Activated CD4-positive, alpha-beta T cell treated with anti-CD3 and anti-CD28 coated beads, Interleukin-2, amount 10 ng/mL, durations not matched to agents 24 days and 14 days (primary cell): ENCODE data around the gene DNAI2. TPM values are rescaled to one million over a fixed set of nuclear protein-coding genes. Genes with fewer than 3 reads are reported as not detected.

ENCODE experiments used
- DNase-seq: peaks from one replicate; pipeline ENCODE4 v3.0.0; 2022
- H3K27ac Mint-ChIP-seq: one replicate; pipeline ENCODE4 v1.8.0; 2022; ENCODE audit warnings: mild to moderate bottlenecking, mixed read lengths
- H3K27me3 Mint-ChIP-seq: one replicate; pipeline ENCODE4 v1.8.0; 2022; ENCODE audit warnings: mixed read lengths
- H3K36me3 Mint-ChIP-seq: one replicate; pipeline ENCODE4 v1.8.0; 2022; ENCODE audit warnings: low read depth, mild to moderate bottlenecking, mixed read lengths
- H3K4me1 Mint-ChIP-seq: one replicate; pipeline ENCODE4 v1.8.0; 2021; ENCODE audit warnings: mixed read lengths
- H3K4me3 Mint-ChIP-seq: one replicate; pipeline ENCODE4 v1.8.0; 2022; ENCODE audit warnings: mild to moderate bottlenecking, moderate library complexity, mixed read lengths
- H3K9me3 Mint-ChIP-seq: one replicate; pipeline ENCODE4 v1.8.0; 2021; ENCODE audit warnings: mixed read lengths
- intact Hi-C: fragments of 100-400 bp; cut with micrococcal nuclease; formaldehyde crosslinking; loops from one replicate; pipeline ENCODE4 v1.15.1; 2023
- total RNA-seq: library from RNA; stranded (reverse); gene quantifications from 2 replicates; pipeline ENCODE4 v1.2.3, GENCODE V29; 2022

Gene DNAI2, protein sequence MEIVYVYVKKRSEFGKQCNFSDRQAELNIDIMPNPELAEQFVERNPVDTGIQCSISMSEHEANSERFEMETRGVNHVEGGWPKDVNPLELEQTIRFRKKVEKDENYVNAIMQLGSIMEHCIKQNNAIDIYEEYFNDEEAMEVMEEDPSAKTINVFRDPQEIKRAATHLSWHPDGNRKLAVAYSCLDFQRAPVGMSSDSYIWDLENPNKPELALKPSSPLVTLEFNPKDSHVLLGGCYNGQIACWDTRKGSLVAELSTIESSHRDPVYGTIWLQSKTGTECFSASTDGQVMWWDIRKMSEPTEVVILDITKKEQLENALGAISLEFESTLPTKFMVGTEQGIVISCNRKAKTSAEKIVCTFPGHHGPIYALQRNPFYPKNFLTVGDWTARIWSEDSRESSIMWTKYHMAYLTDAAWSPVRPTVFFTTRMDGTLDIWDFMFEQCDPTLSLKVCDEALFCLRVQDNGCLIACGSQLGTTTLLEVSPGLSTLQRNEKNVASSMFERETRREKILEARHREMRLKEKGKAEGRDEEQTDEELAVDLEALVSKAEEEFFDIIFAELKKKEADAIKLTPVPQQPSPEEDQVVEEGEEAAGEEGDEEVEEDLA
- total RNA-seq: 0.09 and 0.26 TPM in 2 replicates

GRCh38 chr17:74274060-74274708 lies at the start of gene DNAI2:
Gene DNAI2, plus strand, starts transcription at chr17:74274234. Its CDS starts 7,584 bp downstream, at chr17:74281818.
- Mint-ChIP-seq H3K9me3 (no peaks in the 10 kb centered on the region), H3K4me1 (peaks cover 28% of the 10 kb centered on the region), H3K27ac (peak within 1 kb of the TSS; percentile 47), H3K36me3 (no peaks in the 10 kb centered on the region), H3K4me3 (peak within 1 kb of the TSS; percentile 74), H3K27me3 (peaks cover 14% of the 10 kb centered on the region)
- peak; percentile 77 for DNase-seq
- intact Hi-C loops: no loop called here

DNA sequence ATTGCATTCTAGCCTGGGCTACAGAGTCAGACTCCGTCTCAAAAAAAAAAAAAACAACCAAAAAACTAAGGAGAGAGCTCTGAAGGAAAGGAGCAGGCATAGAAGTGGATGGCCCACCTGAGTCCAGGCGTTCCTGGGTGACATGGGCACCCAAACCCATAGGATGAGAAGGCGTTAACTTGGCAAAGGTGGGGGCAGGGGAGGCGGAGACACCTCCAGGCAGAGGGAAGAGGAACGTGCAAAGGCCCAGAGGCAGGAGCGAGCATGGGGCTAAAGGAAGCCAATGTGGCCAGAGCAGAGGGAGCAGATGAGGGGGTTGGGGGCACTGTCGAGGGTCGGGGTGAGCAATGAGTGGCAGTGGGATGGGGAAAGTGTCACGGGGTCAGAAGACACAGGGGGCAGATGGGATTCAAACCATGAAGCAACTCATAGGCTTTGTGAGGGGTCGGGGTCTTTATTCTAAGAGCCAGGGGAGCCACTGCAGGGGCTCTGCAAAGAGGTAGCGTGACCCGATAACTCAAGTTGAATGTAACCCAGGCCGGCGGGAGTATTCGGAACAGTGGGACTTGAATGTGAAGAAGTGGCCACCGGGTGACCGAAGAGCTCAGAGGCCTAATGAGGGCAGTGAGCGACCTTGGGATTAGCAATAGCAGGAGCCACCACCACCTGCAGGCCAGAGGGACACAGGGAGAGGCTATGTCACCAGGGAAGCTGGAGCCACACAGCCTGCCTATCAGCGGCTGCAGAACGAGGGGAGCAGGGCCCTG lies 48.9 kb upstream of the DNAI2 start:
- intact Hi-C loops: no loop called here
- Mint-ChIP-seq H3K27me3 (no peaks in the 10 kb centered on the region), H3K27ac (no peak overlapping the region), H3K36me3 (peaks cover 13% of the 10 kb centered on the region), H3K4me1 (no peaks in the 10 kb centered on the region), H3K9me3 (no peaks in the 10 kb centered on the region), H3K4me3 (no peak overlapping the region)
- no peak for DNase-seq

GRCh38 chr17:74226252-74226651 lies 47.8 kb upstream of the DNAI2 start:
- no peaks in the 10 kb centered on the region for H3K27me3 Mint-ChIP-seq
- H3K4me3 Mint-ChIP-seq: no peak overlapping the region
- no peaks in the 10 kb centered on the region for H3K9me3 Mint-ChIP-seq
- no peak overlapping the region for H3K27ac Mint-ChIP-seq
- no peak for DNase-seq
- intact Hi-C loops: no loop called here
- H3K36me3 Mint-ChIP-seq: peaks cover 13% of the 10 kb centered on the region
- H3K4me1 Mint-ChIP-seq: no peaks in the 10 kb centered on the region

DNA sequence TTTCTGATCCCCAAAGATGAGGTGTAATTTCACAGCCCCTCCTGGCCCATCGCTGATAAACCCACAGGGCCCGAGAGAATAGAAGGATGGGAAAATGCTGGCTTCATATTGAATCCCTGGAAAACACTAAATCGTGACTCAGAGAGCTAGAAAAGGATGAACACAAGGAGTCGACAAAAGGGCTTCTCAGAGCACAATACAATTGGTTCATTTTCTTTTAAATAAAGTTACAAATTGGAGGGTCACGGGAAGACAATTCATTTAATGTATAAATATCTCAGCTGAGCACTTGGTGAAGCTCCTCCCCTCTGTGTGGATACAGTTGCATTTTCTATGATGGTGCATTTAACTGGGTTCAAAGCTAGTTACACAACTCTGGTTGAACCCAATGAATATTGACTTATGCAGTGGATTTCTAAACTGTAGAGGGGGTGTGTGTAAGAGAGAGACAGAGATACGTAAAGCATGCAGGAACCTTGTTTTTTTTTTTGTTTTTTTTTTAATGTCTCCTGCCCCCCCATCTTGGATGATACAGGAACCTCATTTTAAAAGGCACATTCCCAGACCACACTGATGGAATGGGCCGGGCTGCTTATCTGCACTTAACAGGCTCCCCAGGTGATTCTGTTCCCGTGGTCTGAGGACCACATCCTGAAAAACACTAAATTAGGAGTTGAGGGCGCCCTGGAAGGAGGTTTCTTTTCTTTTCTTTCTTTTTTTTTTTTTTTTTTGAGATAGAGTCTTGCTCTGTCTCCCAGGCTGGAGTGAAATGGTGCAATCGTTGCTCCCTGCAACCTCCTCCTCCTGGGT lies 46.6 kb upstream of the DNAI2 start:
- Mint-ChIP-seq H3K4me3 (no peak overlapping the region), H3K4me1 (no peaks in the 10 kb centered on the region), H3K27ac (no peak overlapping the region), H3K36me3 (peaks cover 13% of the 10 kb centered on the region), H3K27me3 (no peaks in the 10 kb centered on the region), H3K9me3 (no peaks in the 10 kb centered on the region)
- intact Hi-C loops: no loop called here
- DNase-seq: no peak

DNA sequence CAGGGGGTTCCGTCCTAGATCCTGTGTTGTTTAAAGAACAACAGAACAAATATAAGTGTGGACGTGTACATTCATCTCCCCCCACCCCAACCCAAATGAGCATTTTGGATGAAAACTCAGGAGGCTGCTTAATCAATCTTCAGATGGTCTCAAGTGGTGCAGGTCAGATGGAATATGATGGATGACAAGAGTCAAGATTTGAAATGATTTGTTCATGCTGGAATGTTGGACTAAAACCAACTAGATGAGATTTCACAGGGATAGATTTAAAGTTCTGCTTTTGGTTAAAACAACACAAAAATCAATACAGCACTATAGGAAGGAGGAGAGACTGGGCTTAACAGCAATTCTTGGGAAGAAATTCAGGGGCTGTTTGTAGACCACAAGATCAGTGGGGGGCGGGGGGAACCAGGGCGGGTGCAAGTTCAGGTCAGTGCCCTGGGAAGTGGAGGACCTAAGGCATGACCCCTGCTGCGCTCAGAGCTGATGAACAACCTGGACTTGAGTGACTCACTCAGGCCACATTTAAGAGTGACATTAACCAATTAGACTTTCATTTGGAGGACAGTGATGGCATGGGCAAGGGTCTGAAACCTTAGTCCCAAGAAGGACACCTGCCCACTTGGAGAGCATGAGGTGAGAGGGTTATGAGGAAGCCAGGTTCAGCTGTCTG lies 45.6 kb upstream of the DNAI2 start:
- Mint-ChIP-seq H3K4me1 (no peaks in the 10 kb centered on the region), H3K27ac (no peak overlapping the region), H3K36me3 (peaks cover 11% of the 10 kb centered on the region), H3K27me3 (no peaks in the 10 kb centered on the region), H3K4me3 (no peak overlapping the region), H3K9me3 (no peaks in the 10 kb centered on the region)
- DNase-seq: no peak
- intact Hi-C loops: no loop called here

- no peak for DNase-seq
- Mint-ChIP-seq H3K4me3 (no peak overlapping the region), H3K27ac (no peak overlapping the region), H3K36me3 (peaks cover 7% of the 10 kb centered on the region), H3K9me3 (no peaks in the 10 kb centered on the region), H3K4me1 (no peaks in the 10 kb centered on the region), H3K27me3 (no peaks in the 10 kb centered on the region)
- intact Hi-C loops: no loop called here
Measured at GRCh38 chr17:74230896-74231295, 43.1 kb upstream of the DNAI2 start.

GRCh38 chr17:74231928-74232907 lies 41.8 kb upstream of the DNAI2 start:
- Mint-ChIP-seq H3K27ac (no peak overlapping the region), H3K36me3 (peaks cover 7% of the 10 kb centered on the region), H3K4me1 (no peaks in the 10 kb centered on the region), H3K9me3 (no peaks in the 10 kb centered on the region), H3K27me3 (no peaks in the 10 kb centered on the region), H3K4me3 (no peak overlapping the region)
- intact Hi-C loops: no loop called here
- DNase-seq: no peak

GRCh38 chr17:74233937-74234336 lies 40.1 kb upstream of the DNAI2 start:
- no peak for DNase-seq
- Mint-ChIP-seq H3K9me3 (no peaks in the 10 kb centered on the region), H3K4me1 (no peaks in the 10 kb centered on the region), H3K36me3 (peaks cover under 1% of the 10 kb centered on the region), H3K27me3 (no peaks in the 10 kb centered on the region), H3K27ac (no peak overlapping the region), H3K4me3 (no peak overlapping the region)
- intact Hi-C loops: no loop called here

GRCh38 chr17:74234486-74234885 lies 39.5 kb upstream of the DNAI2 start:
- H3K36me3 Mint-ChIP-seq: no peaks in the 10 kb centered on the region
- H3K9me3 Mint-ChIP-seq: no peaks in the 10 kb centered on the region
- no peaks in the 10 kb centered on the region for H3K4me1 Mint-ChIP-seq
- no peak overlapping the region for H3K4me3 Mint-ChIP-seq
- intact Hi-C loops: no loop called here
- no peak for DNase-seq
- H3K27me3 Mint-ChIP-seq: no peaks in the 10 kb centered on the region
- H3K27ac Mint-ChIP-seq: no peak overlapping the region

DNA sequence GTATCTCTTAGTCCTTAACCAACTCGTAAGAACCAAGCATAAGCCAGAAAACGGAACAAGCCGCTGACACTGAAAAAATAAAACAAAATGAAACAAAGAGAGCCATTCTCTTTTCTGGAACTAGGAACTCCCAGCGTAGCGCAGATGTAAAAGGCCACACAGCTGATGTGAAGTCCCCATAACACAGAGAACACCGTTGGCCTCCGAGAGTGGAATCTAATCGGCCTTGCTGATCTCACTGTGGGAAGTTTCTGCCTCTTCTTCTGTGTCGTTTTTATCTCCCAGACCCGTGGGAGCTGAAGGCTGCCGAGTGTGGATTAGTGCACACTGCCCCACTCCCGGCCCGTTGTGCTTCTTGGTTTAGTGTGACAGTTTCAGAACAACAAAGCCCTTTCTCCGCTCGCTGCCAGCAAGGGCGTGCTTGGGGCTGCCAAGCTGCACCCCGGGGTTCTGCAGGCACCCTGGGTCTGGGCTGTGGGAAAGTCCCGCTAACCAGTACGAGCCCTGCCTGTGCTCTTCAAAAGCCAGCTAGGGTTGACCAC lies 38.9 kb upstream of the DNAI2 start:
- Mint-ChIP-seq H3K4me3 (no peak overlapping the region), H3K27me3 (no peaks in the 10 kb centered on the region), H3K27ac (no peak overlapping the region), H3K36me3 (no peaks in the 10 kb centered on the region), H3K4me1 (no peaks in the 10 kb centered on the region), H3K9me3 (no peaks in the 10 kb centered on the region)
- intact Hi-C loops: no loop called here
- DNase-seq: no peak

DNA sequence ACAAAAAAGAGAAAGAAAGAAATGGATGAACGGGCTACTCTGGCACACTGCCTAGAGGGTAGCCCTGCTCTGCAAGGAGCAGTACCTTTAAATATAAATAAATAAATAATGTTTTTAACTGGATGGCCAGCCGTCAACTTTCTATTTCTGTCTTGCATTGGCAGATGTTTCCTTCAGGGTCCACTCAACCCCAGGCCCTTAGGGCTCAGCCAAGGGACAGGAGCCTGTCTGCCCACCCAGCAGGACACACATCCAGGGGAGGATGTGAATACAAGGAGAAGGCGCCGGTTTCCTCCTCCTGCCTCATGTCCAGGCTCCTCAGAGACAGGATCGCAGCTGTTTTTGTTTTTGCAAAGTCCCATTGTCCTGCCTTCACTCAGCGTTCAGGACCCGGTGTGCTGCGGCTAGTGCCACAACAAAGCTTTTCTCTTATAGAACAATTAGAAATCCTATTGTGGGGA lies 38.1 kb upstream of the DNAI2 start:
- H3K27ac Mint-ChIP-seq: no peak overlapping the region
- no peaks in the 10 kb centered on the region for H3K36me3 Mint-ChIP-seq
- intact Hi-C loops: no loop called here
- H3K4me1 Mint-ChIP-seq: no peaks in the 10 kb centered on the region
- H3K9me3 Mint-ChIP-seq: no peaks in the 10 kb centered on the region
- no peaks in the 10 kb centered on the region for H3K27me3 Mint-ChIP-seq
- no peak overlapping the region for H3K4me3 Mint-ChIP-seq
- DNase-seq: no peak

GRCh38 chr17:74237321-74237720 lies 36.7 kb upstream of the DNAI2 start:
- H3K4me3 Mint-ChIP-seq: no peak overlapping the region
- no peak for DNase-seq
- intact Hi-C loops: no loop called here
- no peak overlapping the region for H3K27ac Mint-ChIP-seq
- H3K27me3 Mint-ChIP-seq: no peaks in the 10 kb centered on the region
- H3K4me1 Mint-ChIP-seq: no peaks in the 10 kb centered on the region
- no peaks in the 10 kb centered on the region for H3K36me3 Mint-ChIP-seq
- no peaks in the 10 kb centered on the region for H3K9me3 Mint-ChIP-seq
